ENCODE results near the gene TEKTIP1. TPM values are rescaled to one million over a fixed set of nuclear protein-coding genes. Genes with fewer than 3 reads are reported as not detected.
A peak's percentile ranks its signal among the peaks of the same experiment; 100 is the strongest.
"Not testable (repeated sequence)": the region's sequence is repeated elsewhere in the genome, so short reads cannot be mapped to it uniquely, and the experiment has no call there.

The TEKTIP1 gene
- total RNA-seq, 4 donors from 2014 or later = 2.5 to 5.2 TPM; not detected in 2

GRCh38 chr19:3563709-3564524 lies 24.9 kb downstream of the TEKTIP1 start:
- H3K9me3 ChIP-seq = no peaks in the 10 kb centered on the region
- 83% methylated on average over 17 of the region's 17 CpGs; no CpG with 5 or more reads in 1 of the 2 donors for WGBS, 2 donors (ENCODE audit: low coverage in 1 of 2)
- no peak overlapping the region for H3K27ac ChIP-seq
- in situ Hi-C loops (cut with MboI; ENCODE audit: low pct_ligation_motif_present in 1 of 4, low pct_unique_long_range_greater_than_20kb in 1 of 4, low sequenced_read_pairs in 3 of 4) = no loop called here
- intact Hi-C loops (cut with DNase I; ENCODE audit: low total_unique reads) = no loop called here
- H3K4me1 ChIP-seq = no peaks in the 10 kb centered on the region
- no peaks in the 10 kb centered on the region for H3K27me3 ChIP-seq
- DNase-seq = no peak
- TF ChIP-seq CTCF (IDR thresholded peaks at IDR 0.05) (no peak), POLR2A (IDR thresholded peaks at IDR 0.05) (no peak), POLR2AphosphoS5 (IDR thresholded peaks at IDR 0.05) (no peak), EP300 (IDR thresholded peaks at IDR 0.05; ENCODE audit: low read depth) (no peak)
- H3K36me3 ChIP-seq = no peaks in the 10 kb centered on the region
- no peak overlapping the region for H3K4me3 ChIP-seq

- Histone ChIP-seq H3K27me3 (no peaks in the 10 kb centered on the region), H3K27ac (no peak overlapping the region), H3K36me3 (no peaks in the 10 kb centered on the region), H3K9me3 (no peaks in the 10 kb centered on the region), H3K4me1 (peaks cover 0 to 2% (median under 1%) of the 10 kb centered on the region in 4 donors), H3K4me3 (no peak overlapping the region)
- no peak for TF ChIP-seq POLR2AphosphoS5 (IDR thresholded peaks at IDR 0.05)
- no peak for TF ChIP-seq EP300 (IDR thresholded peaks at IDR 0.05; ENCODE audit: low read depth)
- no peak for TF ChIP-seq CTCF (IDR thresholded peaks at IDR 0.05)
- intact Hi-C loops (cut with DNase I; ENCODE audit: low total_unique reads) = no loop called here
- in situ Hi-C loops (cut with MboI; ENCODE audit: low pct_ligation_motif_present in 1 of 4, low pct_unique_long_range_greater_than_20kb in 1 of 4, low sequenced_read_pairs in 3 of 4) = no loop called here
- no peak for DNase-seq
- 83% methylated on average over 19 of the region's 19 CpGs; no CpG with 5 or more reads in 1 of the 2 donors for WGBS, 2 donors (ENCODE audit: low coverage in 1 of 2)
These were observed 26.2 kb downstream of the TEKTIP1 start for GRCh38 chr19:3565139-3565538.

GRCh38 chr19:3570042-3570441 lies 31.1 kb downstream of the TEKTIP1 start:
- intact Hi-C loops (cut with DNase I; ENCODE audit: low total_unique reads); H3K4me3 ChIP-seq; DNase-seq; H3K27me3 ChIP-seq; in situ Hi-C loops (cut with MboI; ENCODE audit: low pct_ligation_motif_present in 1 of 4, low pct_unique_long_range_greater_than_20kb in 1 of 4, low sequenced_read_pairs in 3 of 4); H3K9me3 ChIP-seq; H3K36me3 ChIP-seq: not testable (repeated sequence)
- Histone ChIP-seq H3K27ac (peak overlapping the region in 1 of 4 donors; percentile 57), H3K4me1 (peaks cover 5 to 36% (median 28%) of the 10 kb centered on the region in 4 donors)
- 43 to 44% methylated on average over 8 to 11 of the region's 11 CpGs for WGBS, 2 donors (ENCODE audit: low coverage in 1 of 2)

GRCh38 chr19:3570606-3571011 lies 31.6 kb downstream of the TEKTIP1 start:
- intact Hi-C loops (cut with DNase I; ENCODE audit: low total_unique reads) (no loop called here), in situ Hi-C loops (cut with MboI; ENCODE audit: low pct_ligation_motif_present in 1 of 4, low pct_unique_long_range_greater_than_20kb in 1 of 4, low sequenced_read_pairs in 3 of 4) (no loop called here)
- no peaks in the 10 kb centered on the region for H3K27me3 ChIP-seq
- TF ChIP-seq POLR2A (IDR thresholded peaks at IDR 0.05) (no peak), POLR2AphosphoS5 (IDR thresholded peaks at IDR 0.05) (no peak), EP300 (IDR thresholded peaks at IDR 0.05; ENCODE audit: low read depth) (no peak), CTCF (IDR thresholded peaks at IDR 0.05) (no peak)
- H3K27ac ChIP-seq = peak overlapping the region in 1 of 4 donors; percentile 57
- no peak for DNase-seq
- WGBS, 2 donors (ENCODE audit: low coverage in 1 of 2) = 45 to 46% methylated on average over 5 to 7 of the region's 7 CpGs
- no peak overlapping the region for H3K4me3 ChIP-seq
- no peaks in the 10 kb centered on the region for H3K36me3 ChIP-seq
- no peaks in the 10 kb centered on the region for H3K9me3 ChIP-seq
- H3K4me1 ChIP-seq = peaks cover 5 to 42% (median 32%) of the 10 kb centered on the region in 4 donors
